Fibroblast of pulmonary artery (primary cell): ENCODE measurements around the gene XRN1.
"Not testable (repeated sequence)": the region's sequence is repeated elsewhere in the genome, so short reads cannot be mapped to it uniquely, and the experiment has no call there.

ENCODE experiments used
- DNase-seq: peaks from one replicate; pipeline ENCODE4 v3.0.0-alpha.2; 2010; ENCODE audit warnings: low read depth
- H3K4me3 ChIP-seq: replicated peaks from 2 replicates; pipeline ENCODE4 v1.5.1; 2011; ENCODE audit warnings: low read depth, mild to moderate bottlenecking, control low read depth, low read length, moderate library complexity
- TF ChIP-seq, protein P1 (sequence below): IDR thresholded peaks from 2 replicates; pipeline ENCODE4 v1.5.1; 2011; ENCODE audit warnings: mild to moderate bottlenecking, control low read depth, low read length, inconsistent platforms; ENCODE audit errors: missing control alignments

Gene XRN1

DNA sequence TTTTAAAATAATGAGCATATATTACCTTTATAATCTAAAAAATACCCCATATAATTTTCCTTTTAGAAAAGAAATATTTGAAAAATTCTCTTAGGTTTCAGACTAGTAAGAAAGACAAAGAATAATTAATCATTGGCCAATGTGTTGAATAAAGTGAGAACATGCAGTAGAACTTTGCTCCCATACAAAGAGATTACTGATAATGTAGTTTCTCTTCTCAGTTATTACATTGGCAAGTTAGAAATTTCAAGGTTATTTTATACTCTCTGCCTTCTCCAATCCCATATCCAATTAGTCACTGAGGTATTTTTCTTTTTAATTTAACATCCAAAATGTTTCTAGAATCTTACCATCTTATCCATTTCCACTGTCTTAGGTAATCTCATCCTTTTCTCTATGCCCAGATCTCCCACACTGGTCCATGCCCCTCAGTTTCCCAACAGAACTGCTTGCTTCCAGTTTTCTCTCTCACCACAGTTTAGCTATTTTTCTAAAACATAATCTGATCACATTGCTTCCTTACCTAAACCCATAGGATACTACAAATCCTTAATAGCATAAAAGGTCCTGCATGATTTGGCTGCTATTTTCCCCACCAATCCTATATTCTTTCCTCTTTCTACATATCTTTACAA is 10.8 kb downstream of the XRN1 start:
- TF ChIP-seq, protein P1, sequence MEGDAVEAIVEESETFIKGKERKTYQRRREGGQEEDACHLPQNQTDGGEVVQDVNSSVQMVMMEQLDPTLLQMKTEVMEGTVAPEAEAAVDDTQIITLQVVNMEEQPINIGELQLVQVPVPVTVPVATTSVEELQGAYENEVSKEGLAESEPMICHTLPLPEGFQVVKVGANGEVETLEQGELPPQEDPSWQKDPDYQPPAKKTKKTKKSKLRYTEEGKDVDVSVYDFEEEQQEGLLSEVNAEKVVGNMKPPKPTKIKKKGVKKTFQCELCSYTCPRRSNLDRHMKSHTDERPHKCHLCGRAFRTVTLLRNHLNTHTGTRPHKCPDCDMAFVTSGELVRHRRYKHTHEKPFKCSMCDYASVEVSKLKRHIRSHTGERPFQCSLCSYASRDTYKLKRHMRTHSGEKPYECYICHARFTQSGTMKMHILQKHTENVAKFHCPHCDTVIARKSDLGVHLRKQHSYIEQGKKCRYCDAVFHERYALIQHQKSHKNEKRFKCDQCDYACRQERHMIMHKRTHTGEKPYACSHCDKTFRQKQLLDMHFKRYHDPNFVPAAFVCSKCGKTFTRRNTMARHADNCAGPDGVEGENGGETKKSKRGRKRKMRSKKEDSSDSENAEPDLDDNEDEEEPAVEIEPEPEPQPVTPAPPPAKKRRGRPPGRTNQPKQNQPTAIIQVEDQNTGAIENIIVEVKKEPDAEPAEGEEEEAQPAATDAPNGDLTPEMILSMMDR, result no peak
- no peak overlapping the region for H3K4me3 ChIP-seq
- DNase-seq, result no peak

DNA sequence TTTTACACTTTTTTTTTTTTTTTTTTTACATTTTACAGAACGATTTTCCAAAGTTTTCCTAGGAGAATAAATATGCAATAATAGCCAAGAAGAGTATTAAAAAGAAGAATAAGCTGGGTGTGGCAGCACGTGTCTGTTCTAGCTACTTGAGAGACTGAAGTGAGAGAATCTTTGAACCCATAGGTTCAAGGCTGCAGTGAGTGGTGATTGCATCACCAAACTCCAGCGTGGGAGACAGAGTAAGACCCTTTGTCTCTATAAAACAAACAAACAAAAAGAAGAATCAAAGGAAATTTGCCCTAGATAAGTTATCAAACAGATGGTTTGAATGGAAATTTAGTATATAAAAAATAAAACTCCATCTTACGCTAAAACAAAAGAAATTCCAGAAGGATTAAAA is 13.3 kb downstream of the XRN1 start:
- no peak overlapping the region for H3K4me3 ChIP-seq
- TF ChIP-seq, protein P1, result no peak
- DNase-seq, result peak; percentile 40

DNA sequence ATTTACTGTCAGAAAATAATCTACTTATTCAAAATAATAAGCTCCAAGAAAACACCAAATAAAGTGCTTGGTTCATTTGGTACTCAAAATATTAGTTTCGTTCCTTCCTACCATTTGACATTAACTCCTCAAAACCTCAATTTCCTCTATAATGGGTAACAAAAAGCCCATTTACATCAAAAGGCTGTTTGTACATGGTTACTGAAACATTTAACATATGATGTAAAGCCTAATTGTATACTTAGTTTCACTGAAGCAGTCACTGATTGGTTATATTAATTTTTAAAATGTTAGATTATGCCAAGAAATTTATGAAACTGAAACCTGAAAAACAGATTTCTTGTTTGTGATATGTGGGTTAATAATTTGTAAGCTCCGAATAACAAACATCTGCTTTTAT is 14.7 kb downstream of the XRN1 start:
- H3K4me3 ChIP-seq, result no peak overlapping the region
- TF ChIP-seq, protein P1, result no peak
- DNase-seq, result no peak

DNA sequence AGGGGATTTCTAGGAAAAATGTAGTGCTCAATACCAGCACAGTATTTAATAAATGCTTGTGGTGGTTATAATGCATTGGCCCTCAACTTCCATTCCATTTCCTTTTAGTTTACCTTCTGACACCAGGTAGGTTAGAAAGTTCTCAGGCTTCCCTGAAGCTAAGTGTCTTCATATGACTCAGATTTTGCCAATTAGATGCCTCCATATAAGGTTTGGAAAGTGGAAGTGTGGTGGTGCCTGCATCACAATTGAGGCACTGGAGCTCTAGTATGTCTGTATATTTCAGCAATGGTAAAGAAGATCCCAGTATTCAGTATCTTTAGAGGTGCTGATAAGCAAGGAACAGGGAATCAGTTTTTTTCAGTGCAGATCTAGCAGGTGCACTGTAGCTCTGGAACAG is 18.3 kb downstream of the XRN1 start:
- DNase-seq, result no peak
- no peak overlapping the region for H3K4me3 ChIP-seq
- TF ChIP-seq, protein P1, result no peak

DNA sequence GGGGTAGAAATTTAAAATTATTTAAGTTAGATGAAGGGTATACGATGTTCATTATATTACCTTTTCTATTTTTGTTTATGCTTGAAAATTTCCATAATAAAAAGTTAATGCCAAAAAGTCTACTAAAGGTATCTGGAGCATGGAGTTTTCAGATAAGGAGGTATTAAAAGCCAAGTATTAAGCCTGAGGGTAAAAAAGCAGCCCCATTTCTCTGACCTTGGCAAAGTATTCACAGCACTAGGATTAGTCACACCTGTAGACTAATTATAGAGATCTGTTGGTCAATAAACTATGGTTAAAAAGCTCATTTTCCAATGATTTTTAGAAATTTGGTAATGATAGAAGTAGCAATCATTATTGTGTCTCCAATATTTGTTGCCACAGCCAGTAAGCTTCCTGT is 23.1 kb downstream of the XRN1 start:
- DNase-seq, result no peak
- no peak overlapping the region for H3K4me3 ChIP-seq
- TF ChIP-seq, protein P1, result no peak

DNA sequence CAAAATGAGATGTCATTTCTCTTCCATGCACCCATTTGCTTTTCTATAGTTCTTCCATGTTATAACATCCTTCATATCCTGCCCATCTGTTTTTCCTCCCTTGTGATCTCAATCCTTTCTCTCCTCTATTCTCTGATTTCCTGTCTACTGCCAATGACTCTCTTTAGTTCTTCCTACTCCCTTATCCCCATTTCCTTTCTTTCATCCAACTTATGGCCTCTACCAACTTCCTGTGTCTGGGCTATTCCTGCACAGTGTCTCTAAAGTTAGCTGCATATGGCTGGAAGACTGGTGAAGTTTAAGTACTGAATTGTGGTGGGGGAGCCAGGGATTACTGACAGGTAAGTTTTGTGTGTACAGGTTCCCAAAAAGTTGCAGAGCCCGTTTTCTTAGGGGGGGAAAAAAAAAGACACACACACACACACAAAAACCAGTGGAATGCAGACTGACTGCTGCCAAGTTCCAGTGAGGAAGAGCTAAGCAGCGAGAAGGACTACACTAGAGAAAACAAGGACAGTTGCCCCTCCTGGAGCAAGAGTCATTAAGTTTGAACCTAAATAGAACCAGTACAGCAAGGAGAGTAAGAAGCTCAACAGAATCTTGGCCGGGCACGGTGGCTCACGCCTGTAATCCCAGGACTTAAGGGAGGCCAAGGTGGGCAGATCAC is 28.8 kb downstream of the XRN1 start:
- H3K4me3 ChIP-seq, result no peak overlapping the region
- DNase-seq, result peak; percentile 13
- TF ChIP-seq, protein P1, result no peak

DNA sequence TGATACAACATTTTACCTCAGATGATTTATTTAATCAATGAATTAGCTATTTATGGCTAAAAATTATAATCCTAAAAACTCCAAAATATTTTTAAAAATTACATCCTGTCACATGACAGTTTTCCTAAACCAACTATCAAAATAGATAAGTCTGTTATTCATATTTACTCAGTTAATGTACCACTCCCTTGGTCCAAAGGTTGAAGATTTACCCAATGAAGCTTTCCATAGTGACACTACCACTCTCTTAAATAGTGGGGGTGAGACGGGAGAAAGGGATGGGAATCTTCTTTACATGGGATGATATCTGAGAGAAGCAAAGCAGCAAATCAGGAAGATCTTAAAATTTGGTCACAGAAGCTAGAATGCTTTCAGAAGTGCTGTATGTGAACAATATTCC is 30.5 kb downstream of the XRN1 start:
- DNase-seq, result no peak
- TF ChIP-seq, protein P1, result no peak

DNA sequence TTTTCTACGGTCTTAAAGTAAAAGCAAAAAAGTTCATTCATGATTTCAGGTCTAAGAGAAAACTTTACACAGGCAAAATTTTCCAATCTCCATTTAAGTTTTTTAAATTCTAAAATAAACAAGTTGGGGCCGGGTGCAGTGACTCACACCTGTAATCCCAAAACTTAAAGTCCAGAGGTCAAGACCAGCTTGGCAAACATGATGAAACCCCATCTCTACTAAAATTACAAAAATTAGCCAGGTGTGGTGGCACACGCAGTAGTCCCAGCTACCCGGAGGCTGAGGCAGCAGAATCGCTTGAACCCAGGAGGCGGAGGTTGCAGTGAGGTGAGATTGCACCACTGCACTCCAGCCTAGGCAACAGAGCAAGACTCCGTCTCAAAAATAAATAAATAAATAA is 47.3 kb downstream of the XRN1 start:
- not testable (repeated sequence) for H3K4me3 ChIP-seq, DNase-seq

More for the DNA sequence above, 30.5 kb downstream of the XRN1 start:
- H3K4me3 ChIP-seq, result no peak overlapping the region
